PC-3 (cell line): ENCODE data around the gene PSPN. TPM values are rescaled to one million over a fixed set of nuclear protein-coding genes. Genes with fewer than 3 reads are reported as not detected.

Experiments
- ATAC-seq: fragments of 200-7000 bp; cut with Tn5 transposase; 2 replicates; pipeline ENCODE4 v1.9.1; 2020; ENCODE audit warnings: mild to moderate bottlenecking, moderate library complexity
- BruUV-seq: library from RNA; stranded (reverse); fragments of 400-500 nt; replicated peaks from 2 replicates; lab custom pipeline; 2021; lab: Mats Ljungman, UMichigan
- CTCF ChIA-PET: fragments of 300-600 bp; sonication (Branson Sonifier 250); formaldehyde crosslinking; loops from one replicate; lab custom pipeline; 2022; ENCODE audit warnings: antibody characterized with exemption; lab: Charles Lee
- POLR2A ChIA-PET: fragments of 300-600 bp; sonication (Branson Sonifier 250); formaldehyde crosslinking; loops from one replicate; lab custom pipeline; 2022; ENCODE audit warnings: antibody characterized with exemption; ENCODE audit not compliant: unreplicated experiment; lab: Charles Lee
- DNase-seq: peaks from one replicate; pipeline ENCODE4 v3.0.0-alpha.2; 2015
- H2AFZ ChIP-seq: fragments of 300-600 bp; sonication (generic); 2 replicates; pipeline ENCODE4 v1.6.0; 2016; ENCODE audit warnings: antibody characterized with exemption, low read length
- H3F3A ChIP-seq: fragments of 300-600 bp; sonication (generic); one replicate; pipeline ENCODE4 v1.6.0; 2017; ENCODE audit warnings: antibody characterized with exemption, low read length, control low read depth, mild to moderate bottlenecking; ENCODE audit not compliant: unreplicated experiment
- H3K27ac ChIP-seq: fragments of 300-600 bp; sonication (generic); 2 replicates; pipeline ENCODE4 v1.5.1; 2016; ENCODE audit warnings: mild to moderate bottlenecking, low read length
- H3K27me3 ChIP-seq: fragments of 300-600 bp; sonication (generic); 2 replicates; pipeline ENCODE4 v1.6.1; 2016; ENCODE audit warnings: low read length, mixed read lengths
- H3K36me3 ChIP-seq: fragments of 300-600 bp; sonication (generic); 2 replicates; pipeline ENCODE4 v1.6.1; 2016; ENCODE audit warnings: low read depth, mixed run types, low read length, mixed read lengths
- H3K4me1 ChIP-seq: fragments of 300-600 bp; sonication (generic); 2 replicates; pipeline ENCODE4 v1.5.1; 2016; ENCODE audit warnings: low read length; ENCODE audit not compliant: insufficient read depth
- H3K4me2 ChIP-seq: fragments of 300-600 bp; sonication (generic); 2 replicates; pipeline ENCODE4 v1.6.0; 2016; ENCODE audit warnings: low read length
- H3K4me3 ChIP-seq: fragments of 300-600 bp; sonication (generic); 2 replicates; pipeline ENCODE4 v1.5.1; 2016; ENCODE audit warnings: mild to moderate bottlenecking, low read length, mixed read lengths
- H3K79me2 ChIP-seq: fragments of 300-600 bp; sonication (generic); 2 replicates; pipeline ENCODE4 v1.6.1; 2017; ENCODE audit warnings: low read length, mixed read lengths
- H3K9ac ChIP-seq: fragments of 300-600 bp; sonication (generic); 2 replicates; pipeline ENCODE4 v1.6.0; 2016; ENCODE audit warnings: mild to moderate bottlenecking, low read length
- H3K9me2 ChIP-seq: fragments of 300-600 bp; sonication (generic); replicated peaks from 2 replicates; pipeline ENCODE4 v1.6.1; 2016; ENCODE audit warnings: mixed run types, low read length, mixed read lengths
- H3K9me3 ChIP-seq: fragments of 300-600 bp; sonication (generic); 2 replicates; pipeline ENCODE4 v1.6.1; 2016; ENCODE audit warnings: low read length, mixed read lengths
- H4K20me1 ChIP-seq: fragments of 300-600 bp; sonication (generic); 2 replicates; pipeline ENCODE4 v1.6.1; 2016; ENCODE audit warnings: low read length, mixed read lengths
- EZH2 ChIP-seq: fragments of 300-600 bp; sonication (generic); IDR thresholded peaks from one replicate; pipeline ENCODE4 v1.6.1; 2017; ENCODE audit warnings: antibody characterized with exemption, mild to moderate bottlenecking, low read length; ENCODE audit not compliant: unreplicated experiment
- EZH2phosphoT487 ChIP-seq: fragments of 300-600 bp; sonication (generic); IDR thresholded peaks from 2 replicates; pipeline ENCODE4 v1.6.1; 2018; ENCODE audit warnings: mild to moderate bottlenecking, antibody characterized with exemption, low read length, borderline replicate concordance
- intact Hi-C: fragments of 100-400 bp; cut with micrococcal nuclease; formaldehyde crosslinking; loops from 2 replicates; pipeline ENCODE4 v1.9.0; 2023
- total RNA-seq: library from RNA; depleted of rRNA; stranded (reverse); fragments of >200 nt; gene quantifications from 2 replicates; pipeline ENCODE4 v1.2.3, GENCODE V29; 2014
- TF ChIP-seq, protein P1 (sequence below): fragments of 300-600 bp; sonication (generic); conservative IDR thresholded peaks from 2 replicates; pipeline ENCODE4 v1.5.1; 2017; ENCODE audit warnings: antibody characterized with exemption, low read depth, mild to moderate bottlenecking, low read length

The PSPN gene
- total RNA-seq, 1 experiment from 2014 or later, result 3.1 TPM

- H3K9me3 ChIP-seq, result no peaks in the 10 kb centered on the region
- DNase-seq (no peak), ATAC-seq (no peak)
- H3K4me2 ChIP-seq, result no peak overlapping the region
- no peak overlapping the region for H2AFZ ChIP-seq
- no peaks in the 10 kb centered on the region for H3K79me2 ChIP-seq
- CTCF ChIA-PET, result interaction anchor here (0.6 kb wide), 1 partner anchor 300 kb away, joined by 3 read pairs; no protein-coding TSS in a partner anchor
- H3K4me3 ChIP-seq, result no peak overlapping the region
- H3K4me1 ChIP-seq, result no peaks in the 10 kb centered on the region
- H3F3A ChIP-seq, result no peaks in the 10 kb centered on the region
- no peak overlapping the region for H3K9ac ChIP-seq
- no peaks in the 10 kb centered on the region for H4K20me1 ChIP-seq
- no peaks in the 10 kb centered on the region for H3K36me3 ChIP-seq
- H3K9me2 ChIP-seq, result no peaks in the 10 kb centered on the region
- no TSS peak for BruUV-seq
- POLR2A ChIA-PET, result no interaction called here
- H3K27ac ChIP-seq, result no peak overlapping the region
- TF ChIP-seq, protein P1, sequence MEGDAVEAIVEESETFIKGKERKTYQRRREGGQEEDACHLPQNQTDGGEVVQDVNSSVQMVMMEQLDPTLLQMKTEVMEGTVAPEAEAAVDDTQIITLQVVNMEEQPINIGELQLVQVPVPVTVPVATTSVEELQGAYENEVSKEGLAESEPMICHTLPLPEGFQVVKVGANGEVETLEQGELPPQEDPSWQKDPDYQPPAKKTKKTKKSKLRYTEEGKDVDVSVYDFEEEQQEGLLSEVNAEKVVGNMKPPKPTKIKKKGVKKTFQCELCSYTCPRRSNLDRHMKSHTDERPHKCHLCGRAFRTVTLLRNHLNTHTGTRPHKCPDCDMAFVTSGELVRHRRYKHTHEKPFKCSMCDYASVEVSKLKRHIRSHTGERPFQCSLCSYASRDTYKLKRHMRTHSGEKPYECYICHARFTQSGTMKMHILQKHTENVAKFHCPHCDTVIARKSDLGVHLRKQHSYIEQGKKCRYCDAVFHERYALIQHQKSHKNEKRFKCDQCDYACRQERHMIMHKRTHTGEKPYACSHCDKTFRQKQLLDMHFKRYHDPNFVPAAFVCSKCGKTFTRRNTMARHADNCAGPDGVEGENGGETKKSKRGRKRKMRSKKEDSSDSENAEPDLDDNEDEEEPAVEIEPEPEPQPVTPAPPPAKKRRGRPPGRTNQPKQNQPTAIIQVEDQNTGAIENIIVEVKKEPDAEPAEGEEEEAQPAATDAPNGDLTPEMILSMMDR, result no peak
- no peak for TF ChIP-seq EZH2phosphoT487
- no peak for TF ChIP-seq EZH2
- no peaks in the 10 kb centered on the region for H3K27me3 ChIP-seq
- intact Hi-C loops, result no loop called here
These were observed 30.7 kb upstream of the PSPN start for GRCh38 chr19:6406401-6406800.

- no TSS peak for BruUV-seq
These were observed 27.3 kb upstream of the PSPN start for GRCh38 chr19:6402837-6403608.

More at GRCh38 chr19:6402837-6403608, 27.3 kb upstream of the PSPN start:
- intact Hi-C loops, result no loop called here
- Histone ChIP-seq H3K27me3 (no peaks in the 10 kb centered on the region), H2AFZ (no peak overlapping the region), H3K4me1 (no peaks in the 10 kb centered on the region), H3F3A (no peaks in the 10 kb centered on the region), H3K79me2 (no peaks in the 10 kb centered on the region), H3K36me3 (no peaks in the 10 kb centered on the region), H3K4me3 (no peak overlapping the region), H3K9me2 (no peaks in the 10 kb centered on the region), H4K20me1 (no peaks in the 10 kb centered on the region), H3K4me2 (no peak overlapping the region), H3K27ac (no peak overlapping the region), H3K9ac (no peak overlapping the region), H3K9me3 (no peaks in the 10 kb centered on the region)
- ATAC-seq (no peak), DNase-seq (no peak)
- POLR2A ChIA-PET, result no interaction called here
- TF ChIP-seq EZH2 (no peak), EZH2phosphoT487 (no peak)
- TF ChIP-seq, protein P1, result no peak
- CTCF ChIA-PET, result no interaction called here
